Activated B cell treated with CpG ODN at 0.5 μM for 24 hours (primary cell): Measurements from ENCODE around the gene SMAD4. TPM values are rescaled to one million over a fixed set of nuclear protein-coding genes. Genes with fewer than 3 reads are reported as not detected.

ENCODE experiments used
- ATAC-seq: fragments of 200-7000 bp; cut with Tn5 transposase; one replicate; pipeline ENCODE4 v1.10.0; 2021; ENCODE audit warnings: low read depth, mild to moderate bottlenecking, moderate library complexity
- CTCF ChIA-PET: fragments of 350-600 bp; sonication (Branson Sonifier 250); formaldehyde crosslinking; loops from one replicate; lab custom pipeline; 2021; ENCODE audit warnings: antibody characterized with exemption; lab: Charles Lee
- POLR2A ChIA-PET: fragments of 350-600 bp; sonication (Branson Sonifier 250); formaldehyde crosslinking; loops from one replicate; lab custom pipeline; 2021; ENCODE audit warnings: antibody characterized with exemption; lab: Charles Lee
- DNase-seq: peaks from one replicate; pipeline ENCODE4 v3.0.0; 2022
- H3K27ac Mint-ChIP-seq: one replicate; pipeline ENCODE4 v1.8.0; 2020; ENCODE audit warnings: mixed read lengths
- H3K27me3 Mint-ChIP-seq: one replicate; pipeline ENCODE4 v1.8.0; 2021; ENCODE audit warnings: mixed read lengths
- H3K36me3 Mint-ChIP-seq: one replicate; pipeline ENCODE4 v1.8.0; 2021; ENCODE audit warnings: low read depth, mixed read lengths
- H3K4me1 Mint-ChIP-seq: one replicate; pipeline ENCODE4 v1.8.0; 2021; ENCODE audit warnings: mixed read lengths
- H3K4me3 Mint-ChIP-seq: one replicate; pipeline ENCODE4 v1.8.0; 2020; ENCODE audit warnings: mild to moderate bottlenecking, mixed read lengths
- H3K9me3 Mint-ChIP-seq: one replicate; pipeline ENCODE4 v1.8.0; 2020; ENCODE audit warnings: mixed read lengths
- intact Hi-C: fragments of 100-400 bp; cut with micrococcal nuclease; formaldehyde crosslinking; loops from one replicate; pipeline ENCODE4 v1.15.1; 2024
- total RNA-seq: library from RNA; stranded (reverse); gene quantifications from 2 replicates; pipeline ENCODE4 v1.2.3, GENCODE V29; 2022
- TF ChIP-seq, protein P1 (sequence below): fragments of 200-600 bp; IDR thresholded peaks from one replicate; pipeline ENCODE4 v1.8.0; 2022; ENCODE audit warnings: antibody characterized with exemption, mild to moderate bottlenecking

SMAD4 gene
- total RNA-seq, 1 donor from 2014 or later: 94.9 TPM

DNA sequence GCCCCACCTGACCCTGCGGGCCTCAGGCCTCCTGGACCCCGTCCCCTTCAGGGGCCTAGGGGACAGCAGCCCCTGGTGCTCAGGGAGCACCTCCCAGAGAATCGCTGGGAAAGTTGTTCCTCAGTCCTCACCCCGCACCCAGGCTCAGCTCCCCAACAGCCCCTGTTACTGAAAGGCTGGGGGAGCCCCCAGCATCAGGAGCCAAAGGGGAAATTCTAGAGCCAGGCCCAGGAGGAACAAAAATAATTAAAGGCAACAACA, 91.5 kb downstream of the SMAD4 start:
- CTCF ChIA-PET: no interaction called here
- Mint-ChIP-seq H3K4me1 (no peaks in the 10 kb centered on the region), H3K9me3 (peaks cover 2% of the 10 kb centered on the region), H3K27me3 (no peaks in the 10 kb centered on the region), H3K27ac (no peak overlapping the region), H3K4me3 (no peak overlapping the region), H3K36me3 (no peaks in the 10 kb centered on the region)
- POLR2A ChIA-PET: no interaction called here
- TF ChIP-seq, protein P1, sequence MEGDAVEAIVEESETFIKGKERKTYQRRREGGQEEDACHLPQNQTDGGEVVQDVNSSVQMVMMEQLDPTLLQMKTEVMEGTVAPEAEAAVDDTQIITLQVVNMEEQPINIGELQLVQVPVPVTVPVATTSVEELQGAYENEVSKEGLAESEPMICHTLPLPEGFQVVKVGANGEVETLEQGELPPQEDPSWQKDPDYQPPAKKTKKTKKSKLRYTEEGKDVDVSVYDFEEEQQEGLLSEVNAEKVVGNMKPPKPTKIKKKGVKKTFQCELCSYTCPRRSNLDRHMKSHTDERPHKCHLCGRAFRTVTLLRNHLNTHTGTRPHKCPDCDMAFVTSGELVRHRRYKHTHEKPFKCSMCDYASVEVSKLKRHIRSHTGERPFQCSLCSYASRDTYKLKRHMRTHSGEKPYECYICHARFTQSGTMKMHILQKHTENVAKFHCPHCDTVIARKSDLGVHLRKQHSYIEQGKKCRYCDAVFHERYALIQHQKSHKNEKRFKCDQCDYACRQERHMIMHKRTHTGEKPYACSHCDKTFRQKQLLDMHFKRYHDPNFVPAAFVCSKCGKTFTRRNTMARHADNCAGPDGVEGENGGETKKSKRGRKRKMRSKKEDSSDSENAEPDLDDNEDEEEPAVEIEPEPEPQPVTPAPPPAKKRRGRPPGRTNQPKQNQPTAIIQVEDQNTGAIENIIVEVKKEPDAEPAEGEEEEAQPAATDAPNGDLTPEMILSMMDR: no peak
- DNase-seq (no peak), ATAC-seq (no peak)
- intact Hi-C loops: no loop called here

DNA sequence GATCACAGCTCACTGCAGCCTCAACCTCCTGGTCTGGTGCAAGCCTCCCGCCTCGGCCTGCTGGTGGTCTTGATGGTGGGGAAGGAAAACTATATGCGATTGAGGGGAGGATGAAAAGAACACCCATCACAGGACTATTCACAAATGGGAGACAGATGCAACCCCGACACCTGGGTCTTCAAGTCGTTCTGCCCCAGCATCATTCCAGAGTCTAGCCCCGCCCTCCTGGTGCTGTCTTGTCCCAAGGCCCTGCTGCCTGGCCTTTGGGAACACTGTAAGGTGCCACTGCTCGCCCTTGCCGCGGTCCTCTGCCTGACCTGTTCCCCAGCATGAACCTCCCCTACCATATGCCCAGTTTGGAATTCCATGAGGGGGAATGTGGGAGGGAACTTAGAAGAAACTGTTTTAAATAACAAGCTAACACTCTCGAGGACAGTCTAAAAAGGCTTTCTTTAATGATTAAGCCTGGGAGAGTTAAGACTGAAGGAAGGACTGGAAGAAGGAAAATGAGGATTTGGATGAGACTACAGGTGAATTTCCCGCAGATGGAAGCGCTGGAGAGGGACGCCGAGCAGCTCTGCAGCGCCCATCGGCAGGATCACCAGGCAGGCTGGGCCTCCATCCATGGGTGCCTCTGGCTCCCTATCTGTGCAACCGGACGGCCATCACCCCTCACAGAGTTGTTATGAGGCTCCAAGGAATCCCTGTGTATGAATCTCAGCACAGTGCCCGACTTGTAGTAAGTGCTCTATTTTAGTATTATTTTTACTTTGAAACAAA, 92.4 kb downstream of the SMAD4 start:
- TF ChIP-seq, protein P1: no peak
- no peak for DNase-seq
- POLR2A ChIA-PET: no interaction called here
- no peaks in the 10 kb centered on the region for H3K27me3 Mint-ChIP-seq
- H3K27ac Mint-ChIP-seq: no peak overlapping the region
- H3K4me1 Mint-ChIP-seq: no peaks in the 10 kb centered on the region
- H3K4me3 Mint-ChIP-seq: no peak overlapping the region
- H3K9me3 Mint-ChIP-seq: peaks cover 2% of the 10 kb centered on the region
- intact Hi-C loops: no loop called here
- ATAC-seq: no peak
- no peaks in the 10 kb centered on the region for H3K36me3 Mint-ChIP-seq
- CTCF ChIA-PET: no interaction called here

DNA sequence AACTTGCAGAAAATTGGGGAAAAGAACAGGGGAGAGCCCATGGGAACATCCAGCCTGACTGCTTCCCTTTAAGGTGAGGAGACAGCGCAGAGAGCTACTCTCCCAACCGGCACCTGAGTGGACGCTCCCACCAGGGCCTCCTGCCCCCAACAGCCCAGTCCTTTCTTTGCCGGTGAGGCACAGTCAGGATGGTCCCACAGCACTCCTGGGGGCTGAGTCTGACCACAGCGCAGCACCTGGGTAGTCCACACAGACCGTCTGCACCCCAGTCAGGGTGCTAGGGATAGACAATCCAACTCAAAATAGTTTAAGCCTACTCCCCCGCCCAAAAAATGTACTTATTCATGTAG, 93.0 kb downstream of the SMAD4 start:
- POLR2A ChIA-PET: no interaction called here
- ATAC-seq: no peak
- H3K27me3 Mint-ChIP-seq: no peaks in the 10 kb centered on the region
- no peak for DNase-seq
- H3K27ac Mint-ChIP-seq: no peak overlapping the region
- TF ChIP-seq, protein P1: no peak
- no peaks in the 10 kb centered on the region for H3K9me3 Mint-ChIP-seq
- no peaks in the 10 kb centered on the region for H3K36me3 Mint-ChIP-seq
- intact Hi-C loops: no loop called here
- H3K4me3 Mint-ChIP-seq: no peak overlapping the region
- H3K4me1 Mint-ChIP-seq: no peaks in the 10 kb centered on the region
- CTCF ChIA-PET: no interaction called here

DNA sequence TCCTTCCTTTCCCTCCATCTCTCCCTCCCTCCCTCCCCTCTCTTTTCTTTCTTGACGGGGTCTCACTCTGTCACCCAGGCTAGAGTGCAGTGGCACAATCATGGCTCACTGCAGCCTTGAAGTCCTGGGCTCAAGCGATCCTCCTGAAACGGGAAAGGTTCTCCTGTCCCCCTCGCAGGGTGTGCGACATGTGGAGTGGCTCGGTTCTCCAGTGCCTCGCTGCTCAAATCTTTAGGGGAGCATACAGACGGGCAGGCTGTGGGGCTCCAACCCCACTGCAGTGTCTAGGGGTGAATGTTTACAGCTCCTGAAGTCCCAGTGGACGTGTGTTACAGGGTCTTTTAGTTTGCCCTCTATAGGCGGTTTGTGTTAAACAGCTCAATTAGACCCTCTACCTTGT, 93.5 kb downstream of the SMAD4 start:
- no peak overlapping the region for H3K27ac Mint-ChIP-seq

DNA sequence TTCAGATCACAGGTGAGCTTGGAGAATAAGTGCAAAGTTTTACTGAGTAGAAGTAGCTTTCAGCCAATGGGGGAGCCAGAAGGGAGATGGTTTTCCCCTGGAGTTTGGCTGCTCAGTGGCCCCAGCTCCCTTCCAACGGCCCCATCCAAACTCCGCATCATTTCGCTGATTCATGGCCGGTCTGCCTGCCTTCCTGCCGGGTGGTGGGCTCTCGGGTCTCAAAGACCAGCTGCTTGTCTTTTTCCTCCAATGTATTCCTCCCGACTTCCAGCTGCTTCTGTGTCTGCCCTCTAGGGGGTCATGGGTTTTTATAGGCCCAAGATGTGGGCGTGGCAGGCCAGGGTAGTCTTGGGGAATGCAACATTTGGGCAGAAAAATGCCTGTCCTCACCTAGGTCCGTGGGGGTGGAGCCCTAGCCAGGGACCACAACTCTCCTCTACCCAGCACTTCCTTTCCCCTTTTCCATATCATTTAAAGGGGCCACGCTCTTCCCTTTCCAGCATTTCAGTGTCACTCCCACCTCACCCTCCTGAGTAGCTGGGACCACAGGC, 94.0 kb downstream of the SMAD4 start:
- H3K36me3 Mint-ChIP-seq: no peaks in the 10 kb centered on the region
- no peaks in the 10 kb centered on the region for H3K27me3 Mint-ChIP-seq
- intact Hi-C loops: no loop called here
- H3K4me3 Mint-ChIP-seq: no peak overlapping the region
- POLR2A ChIA-PET: no interaction called here
- H3K27ac Mint-ChIP-seq: no peak overlapping the region
- H3K4me1 Mint-ChIP-seq: no peaks in the 10 kb centered on the region
- CTCF ChIA-PET: no interaction called here
- no peak for ATAC-seq
- TF ChIP-seq, protein P1: no peak
- DNase-seq: no peak
- H3K9me3 Mint-ChIP-seq: no peaks in the 10 kb centered on the region

More for the DNA sequence above, 93.5 kb downstream of the SMAD4 start:
- POLR2A ChIA-PET: no interaction called here
- ATAC-seq: no peak
- Mint-ChIP-seq H3K36me3 (no peaks in the 10 kb centered on the region), H3K4me3 (no peak overlapping the region), H3K4me1 (no peaks in the 10 kb centered on the region), H3K27me3 (no peaks in the 10 kb centered on the region), H3K9me3 (no peaks in the 10 kb centered on the region)
- CTCF ChIA-PET: no interaction called here
- TF ChIP-seq, protein P1: no peak
- DNase-seq: no peak
- intact Hi-C loops: no loop called here
